ENCODE measurements around the gene ZBED5. TPM values are rescaled to one million over a fixed set of nuclear protein-coding genes. Genes with fewer than 3 reads are reported as not detected.
"Not testable (repeated sequence)": the region's sequence is repeated elsewhere in the genome, so short reads cannot be mapped to it uniquely, and the experiment has no call there.

ZBED5 gene
- 37.4 TPM for total RNA-seq
- long read RNA-seq, transcript ZBED5-201 (3 exons, 2,512 nt): major isoform, 23 of 33 reads
- long read RNA-seq, partial matches to known transcripts: 0 of 33 reads
- long read RNA-seq, other reads (novel, unspliced or antisense): 6 of 33 reads

DNA sequence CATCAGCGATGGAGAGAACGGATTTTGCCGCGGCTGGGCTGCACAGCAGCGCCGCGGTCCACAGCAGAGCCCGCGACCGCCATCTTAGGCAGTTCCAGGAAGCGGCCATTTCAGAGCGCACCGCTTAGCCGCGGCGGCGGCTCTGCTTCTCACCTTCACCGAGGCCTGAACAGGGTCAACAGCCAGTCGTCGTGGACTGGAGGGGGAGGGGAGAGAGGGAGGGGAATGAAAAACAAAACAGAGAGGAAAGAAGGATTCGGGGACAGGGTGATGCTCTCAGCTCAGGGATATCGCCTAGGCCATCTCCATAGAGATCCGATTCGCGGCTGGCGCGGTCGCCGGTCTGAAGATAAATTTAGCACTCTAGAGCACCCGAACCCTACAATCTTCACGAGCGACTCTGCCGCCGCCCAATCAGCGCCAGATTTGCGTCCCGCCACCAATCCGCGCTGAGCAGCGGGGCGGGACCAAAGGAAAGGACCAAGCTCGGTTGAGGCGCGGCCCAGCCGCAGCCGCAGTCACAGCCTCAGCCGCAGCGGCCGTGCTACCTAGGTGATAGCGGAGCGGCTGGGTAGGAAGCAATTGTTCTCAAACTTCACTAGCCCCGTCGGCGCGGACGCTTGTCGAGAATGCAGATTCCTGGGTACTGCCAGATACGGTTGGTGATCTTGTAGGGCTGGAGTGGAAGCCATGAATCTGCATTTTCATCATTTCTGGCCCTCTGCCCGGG, at the start of gene ZBED5:
ZBED5 (minus strand) TSS at position 345 of the 730 bp plus-strand sequence. CDS start 3,108 bp downstream, outside the sequence.
- DNase-seq (peak; percentile 99), ATAC-seq (ENCODE audit: poor library complexity) (peak; percentile 97)
- intact Hi-C loops (cut with DNase I): loop anchor here (5.0 kb wide), 3 partner anchors 44 to 74 kb away; partner anchors contain the start of gene EIF4G2

DNA sequence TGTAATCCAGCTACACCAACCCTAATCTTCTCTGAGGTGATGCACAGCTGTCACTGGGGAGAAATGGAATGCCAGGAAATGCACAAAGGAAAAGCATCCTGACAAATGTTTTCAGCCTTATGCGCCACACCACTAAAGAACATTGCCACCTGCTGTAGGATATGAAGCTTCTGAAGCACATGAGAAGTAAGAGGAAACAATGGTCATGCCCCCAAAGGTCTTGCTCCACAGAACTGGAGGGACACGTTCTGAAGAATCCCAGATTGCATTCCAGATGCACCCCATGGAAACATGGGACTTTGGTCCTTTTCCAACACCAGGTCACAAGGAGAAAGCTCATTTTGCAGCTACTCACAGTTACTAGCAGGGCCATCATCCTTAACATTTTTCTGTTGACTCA, 48.7 kb upstream of the ZBED5 start:
- no peak for DNase-seq
- ATAC-seq (ENCODE audit: poor library complexity): peak; percentile 57
- intact Hi-C loops (cut with DNase I): no loop called here

DNA sequence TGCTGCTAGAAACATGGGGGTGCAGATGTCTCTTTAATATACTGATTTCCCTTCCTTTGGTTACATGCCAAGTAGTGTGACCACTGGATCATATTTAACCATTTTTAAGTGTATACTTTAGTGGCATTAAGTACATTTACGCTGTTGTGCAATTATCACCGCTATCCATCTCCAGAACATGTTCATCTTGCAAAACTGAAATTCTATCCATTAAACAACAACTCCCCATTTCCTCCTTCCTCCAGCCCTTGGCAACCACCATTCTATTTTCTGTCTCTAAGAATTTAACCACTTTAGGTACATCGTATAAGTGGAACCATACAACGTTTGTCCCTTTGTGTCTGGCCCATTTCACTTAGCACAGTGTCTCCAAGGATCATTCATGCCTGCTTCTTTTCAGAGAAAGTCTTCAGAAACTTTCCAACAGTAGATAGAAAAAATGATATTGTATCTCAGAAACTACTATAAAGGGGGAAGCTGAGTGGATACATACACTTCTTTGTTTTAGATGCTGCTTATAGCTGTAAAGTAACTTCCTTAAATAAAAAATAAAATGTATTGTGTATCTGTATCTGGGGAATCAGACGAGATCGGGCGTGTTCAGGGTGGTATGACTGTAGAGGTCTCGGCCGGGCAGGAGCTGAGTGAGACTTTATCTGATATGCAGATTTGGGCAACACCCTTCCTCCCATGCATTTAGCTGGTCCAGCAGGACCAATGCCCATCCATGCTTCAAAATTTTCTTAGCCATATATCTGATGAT, 44.6 kb upstream of the ZBED5 start:
- ATAC-seq (ENCODE audit: poor library complexity) (no peak), DNase-seq (no peak)
- intact Hi-C loops (cut with DNase I): loop anchor here (5.0 kb wide), 1 partner anchor 45 kb away; the partner anchor contains the start of gene ZBED5

DNA sequence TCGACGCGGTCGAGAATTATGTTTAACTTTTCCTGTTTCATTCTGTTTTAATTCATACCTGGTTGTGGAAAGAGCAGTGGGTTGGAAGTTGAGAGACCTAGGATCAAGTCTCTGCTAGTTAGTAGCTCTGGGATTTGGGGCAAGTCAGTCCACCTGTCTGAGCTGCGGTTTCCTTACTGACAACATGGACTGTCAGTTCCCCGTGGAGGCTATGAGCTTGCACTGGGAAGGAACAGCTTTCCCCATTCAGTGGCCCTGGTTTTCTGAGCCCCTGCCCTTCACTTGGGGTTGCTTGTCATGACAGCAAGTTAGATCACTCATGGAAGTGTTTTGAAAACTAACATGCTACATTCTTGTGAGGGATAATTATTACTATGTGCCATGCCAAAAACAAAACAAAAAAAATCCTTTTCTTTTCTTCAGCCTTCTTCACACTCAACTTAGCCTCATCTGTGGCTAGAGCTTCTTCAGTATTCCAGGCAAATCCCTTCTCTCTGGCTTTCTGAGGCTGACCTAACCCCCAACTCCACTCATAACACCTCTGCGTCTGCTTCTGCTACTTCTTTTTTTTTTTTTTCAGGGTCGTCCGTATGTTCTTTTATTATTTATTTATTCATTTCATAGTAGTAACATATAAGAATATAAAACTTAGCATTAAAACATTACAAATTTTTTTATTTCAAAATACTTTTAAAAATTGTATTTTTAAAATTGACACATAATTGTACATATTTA, 43.0 kb upstream of the ZBED5 start:
- no peak for DNase-seq
- ATAC-seq (ENCODE audit: poor library complexity): peak; percentile 4
- intact Hi-C loops (cut with DNase I): loop anchor here (5.0 kb wide), 1 partner anchor 44 kb away; the partner anchor contains the start of gene ZBED5

GRCh38 chr11:10899121-10899830, 41.4 kb upstream of the ZBED5 start:
- DNase-seq (peak; percentile 64), ATAC-seq (ENCODE audit: poor library complexity) (peak; percentile 60)
- intact Hi-C loops (cut with DNase I): no loop called here

GRCh38 chr11:10898763-10899025, 40.8 kb upstream of the ZBED5 start:
- intact Hi-C loops (cut with DNase I): no loop called here
- no peak for ATAC-seq (ENCODE audit: poor library complexity)

GRCh38 chr11:10898003-10898762, 40.3 kb upstream of the ZBED5 start:
- intact Hi-C loops (cut with DNase I): no loop called here
- DNase-seq: no peak
- ATAC-seq (ENCODE audit: poor library complexity): no peak

More at GRCh38 chr11:10898763-10899025, 40.8 kb upstream of the ZBED5 start:
- DNase-seq: no peak

- DNase-seq (no peak), ATAC-seq (ENCODE audit: poor library complexity) (no peak)
- intact Hi-C loops (cut with DNase I): no loop called here
Measured at GRCh38 chr11:10897150-10897549, 39.3 kb upstream of the ZBED5 start.

DNA sequence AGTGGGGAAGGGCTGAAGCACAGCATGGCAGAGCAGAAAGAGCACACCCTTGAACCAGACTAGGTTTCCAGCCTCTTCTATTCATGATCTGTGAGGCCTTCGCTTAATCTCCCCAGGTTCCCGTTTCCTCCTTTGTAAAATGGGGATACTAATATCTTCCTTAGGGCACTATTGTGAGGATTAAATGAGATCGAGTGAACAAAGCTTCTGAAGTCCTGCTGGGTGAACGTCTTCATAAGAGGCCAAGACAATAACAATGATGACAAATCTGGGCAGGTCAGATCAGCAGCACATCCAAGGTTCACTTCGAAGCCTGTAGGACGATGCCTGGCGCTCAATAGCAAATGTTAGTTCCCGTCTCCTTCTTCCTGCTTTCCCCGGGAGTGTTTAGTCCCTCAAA, 38.6 kb upstream of the ZBED5 start:
- intact Hi-C loops (cut with DNase I): no loop called here
- DNase-seq: no peak
- no peak for ATAC-seq (ENCODE audit: poor library complexity)

- no peak for DNase-seq
- no peak for ATAC-seq (ENCODE audit: poor library complexity)
- intact Hi-C loops (cut with DNase I): no loop called here
Measured at GRCh38 chr11:10895285-10895684, 37.4 kb upstream of the ZBED5 start.

GRCh38 chr11:10894666-10895065, 36.8 kb upstream of the ZBED5 start:
- intact Hi-C loops (cut with DNase I): no loop called here
- no peak for DNase-seq
- no peak for ATAC-seq (ENCODE audit: poor library complexity)

- peak; percentile 81 for ATAC-seq (ENCODE audit: poor library complexity)
- peak; percentile 40 for DNase-seq
Measured at GRCh38 chr11:10893714-10894151, 35.9 kb upstream of the ZBED5 start.

GRCh38 chr11:10892250-10892649, 34.4 kb upstream of the ZBED5 start:
- no peak for DNase-seq
- intact Hi-C loops (cut with DNase I): no loop called here
- no peak for ATAC-seq (ENCODE audit: poor library complexity)

More at GRCh38 chr11:10893714-10894151, 35.9 kb upstream of the ZBED5 start:
- intact Hi-C loops (cut with DNase I): no loop called here

DNA sequence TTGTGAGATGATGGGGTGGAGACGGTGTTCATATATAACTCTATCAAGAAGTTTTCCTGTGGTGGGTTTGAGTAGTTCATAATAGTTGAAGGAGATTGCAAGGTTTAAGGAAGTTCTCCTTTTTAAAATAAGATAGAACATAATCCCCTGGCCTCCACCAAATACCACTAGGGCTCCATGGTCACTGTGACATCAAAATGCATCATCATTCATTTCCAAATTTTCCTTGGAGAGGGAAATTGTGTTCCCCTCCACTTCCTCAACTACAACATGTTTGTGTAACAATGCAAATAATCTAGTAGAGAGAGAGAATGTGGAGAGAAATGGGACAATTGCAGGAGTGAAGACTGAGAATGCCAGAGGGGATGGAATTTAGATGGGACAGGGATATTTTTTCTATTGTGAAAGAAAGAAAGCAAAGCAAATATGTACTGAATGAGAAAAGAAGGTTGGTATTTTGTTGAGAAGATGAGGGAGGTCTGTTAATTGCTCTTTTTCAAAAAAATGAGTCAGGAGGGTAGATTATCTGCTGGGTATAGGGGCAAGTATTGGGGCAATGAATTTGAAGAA, 33.4 kb upstream of the ZBED5 start:
- intact Hi-C loops (cut with DNase I): no loop called here
- DNase-seq (no peak), ATAC-seq (ENCODE audit: poor library complexity) (no peak)

DNA sequence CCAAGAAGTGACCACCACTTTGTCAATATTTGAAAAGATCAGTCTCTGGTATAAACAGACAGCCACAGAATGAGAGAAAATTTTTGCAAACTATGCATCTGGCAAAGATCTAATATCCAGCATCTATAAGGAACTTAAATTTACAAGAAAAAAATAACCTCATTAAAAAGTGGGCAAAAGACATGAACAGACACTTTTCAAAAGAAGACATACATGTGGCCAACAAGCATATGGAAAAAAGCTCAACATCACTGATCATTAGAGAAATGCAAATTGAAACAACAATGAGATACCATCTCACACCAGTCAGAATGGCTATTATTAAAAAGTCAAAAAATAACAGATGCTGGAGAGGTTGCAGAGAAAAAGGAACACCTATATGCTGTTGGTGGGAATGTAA, 32.2 kb upstream of the ZBED5 start:
- intact Hi-C loops (cut with DNase I); ATAC-seq (ENCODE audit: poor library complexity); DNase-seq: not testable (repeated sequence)

DNA sequence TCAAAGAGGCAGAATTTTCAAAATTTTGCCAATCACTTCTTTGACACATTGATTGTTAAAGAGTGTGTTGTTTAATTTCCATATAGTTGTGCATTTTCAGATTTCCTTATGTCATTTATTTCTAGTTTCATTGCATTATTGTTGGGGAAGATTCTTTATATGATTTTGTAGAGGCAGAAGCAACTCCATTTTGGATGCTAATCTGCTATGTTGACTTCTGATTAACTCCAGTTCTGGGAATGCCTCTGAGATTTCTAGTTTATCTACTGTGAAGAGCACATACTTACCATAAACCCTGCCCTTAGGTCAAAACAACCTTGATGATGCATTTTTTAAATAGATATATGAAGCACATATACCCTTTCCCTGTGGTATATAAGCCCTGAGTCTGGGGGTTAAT, 29.5 kb upstream of the ZBED5 start:
- intact Hi-C loops (cut with DNase I): no loop called here
- DNase-seq (no peak), ATAC-seq (ENCODE audit: poor library complexity) (no peak)

DNA sequence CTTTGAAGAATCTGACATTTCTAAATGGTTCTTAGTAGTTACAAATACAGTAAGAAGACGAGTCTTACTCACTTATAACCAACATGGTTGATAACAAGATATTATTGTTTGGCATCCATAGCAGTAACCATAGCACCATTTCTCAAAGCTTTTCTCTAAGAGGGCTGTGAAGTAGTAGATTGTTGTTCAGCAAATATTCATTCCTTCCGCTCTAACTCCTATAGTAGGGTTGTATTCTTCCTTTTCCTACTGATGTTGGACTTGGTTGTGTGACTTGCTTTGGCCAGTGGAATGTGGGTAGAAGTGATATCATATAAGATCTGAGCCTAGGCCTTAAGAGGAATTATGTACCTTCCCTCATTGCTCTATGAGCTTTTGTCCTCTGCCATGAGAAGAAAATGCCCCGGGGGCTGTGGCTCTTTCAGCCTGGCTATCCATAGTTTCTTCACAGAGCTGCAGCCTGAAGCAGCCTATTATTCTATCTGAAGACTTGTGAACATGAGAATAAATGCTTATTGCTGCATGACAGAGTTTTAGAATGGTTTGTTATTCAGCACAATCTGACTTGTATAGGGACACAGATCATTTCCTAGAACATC, 28.9 kb upstream of the ZBED5 start:
- intact Hi-C loops (cut with DNase I): no loop called here
- DNase-seq: no peak
- peak; percentile 14 for ATAC-seq (ENCODE audit: poor library complexity)

Measured in Right ventricle myocardium superior (tissue), 1 donor.